GM23338 (cell line): ENCODE measurements around the gene ITGB6. TPM values are rescaled to one million over a fixed set of nuclear protein-coding genes. Genes with fewer than 3 reads are reported as not detected.

Experiments used
- ATAC-seq: fragments of 200-7000 bp; cut with Tn5 transposase; 3 replicates; pipeline ENCODE4 v1.9.1; 2020
- DNase-seq: peaks from one replicate; pipeline ENCODE4 v3.0.0-alpha.2; 2015; ENCODE audit warnings: low spot score
- H2AFZ ChIP-seq: fragments of 200-600 bp; sonication (generic); 2 replicates; pipeline ENCODE4 v1.8.0; 2016; ENCODE audit warnings: antibody characterized with exemption, mild to moderate bottlenecking, moderate library complexity
- H3F3A ChIP-seq: fragments of 200-600 bp; sonication (generic); replicated peaks from 2 replicates; pipeline ENCODE4 v1.8.0; 2017; ENCODE audit warnings: antibody characterized with exemption, mixed run types, low read depth
- H3K27ac ChIP-seq: fragments of 200-600 bp; sonication (generic); 2 replicates; pipeline ENCODE4 v1.6.1; 2016; ENCODE audit warnings: low read depth
- H3K27me3 ChIP-seq: fragments of 200-600 bp; sonication (generic); 2 replicates; pipeline ENCODE4 v1.8.0; 2016; ENCODE audit warnings: mild to moderate bottlenecking, mixed run types, moderate library complexity; ENCODE audit not compliant: insufficient read depth
- H3K36me3 ChIP-seq: fragments of 200-600 bp; sonication (generic); 2 replicates; pipeline ENCODE4 v1.8.0; 2016; ENCODE audit warnings: mild to moderate bottlenecking; ENCODE audit not compliant: insufficient read depth
- H3K4me1 ChIP-seq: fragments of 200-600 bp; sonication (generic); 2 replicates; pipeline ENCODE4 v1.8.0; 2016; ENCODE audit warnings: mild to moderate bottlenecking, moderate library complexity; ENCODE audit not compliant: insufficient read depth
- H3K4me2 ChIP-seq: fragments of 200-600 bp; sonication (generic); 2 replicates; pipeline ENCODE4 v1.7.1; 2017; ENCODE audit warnings: mixed run types
- H3K4me3 ChIP-seq: fragments of 200-600 bp; sonication (generic); 2 replicates; pipeline ENCODE4 v1.6.1; 2016; ENCODE audit warnings: mixed run types
- H3K79me2 ChIP-seq: fragments of 200-600 bp; sonication (generic); replicated peaks from 2 replicates; pipeline ENCODE4 v1.8.0; 2017; ENCODE audit warnings: mild to moderate bottlenecking; ENCODE audit not compliant: insufficient read depth
- H3K9me2 ChIP-seq: fragments of 200-600 bp; sonication (generic); 2 replicates; pipeline ENCODE4 v1.8.0; 2017; ENCODE audit not compliant: insufficient read depth
- H4K20me1 ChIP-seq: fragments of 200-600 bp; sonication (generic); replicated peaks from 2 replicates; pipeline ENCODE4 v1.8.0; 2017; ENCODE audit warnings: mild to moderate bottlenecking; ENCODE audit not compliant: insufficient read depth
- H3K27ac Mint-ChIP-seq: 2 replicates; pipeline ENCODE4 v1.8.0; 2020; ENCODE audit warnings: inconsistent platforms, mild to moderate bottlenecking, moderate library complexity, mixed read lengths
- H3K27me3 Mint-ChIP-seq: 3 replicates; pipeline ENCODE4 v1.8.0; 2022; ENCODE audit warnings: low read depth, mild to moderate bottlenecking, moderate library complexity, mixed read lengths, inconsistent platforms; ENCODE audit not compliant: insufficient read depth, poor library complexity
- H3K36me3 Mint-ChIP-seq: 3 replicates; pipeline ENCODE4 v1.8.0; 2021; ENCODE audit warnings: low read depth, mild to moderate bottlenecking, inconsistent platforms, moderate library complexity, mixed read lengths
- H3K4me1 Mint-ChIP-seq: 3 replicates; pipeline ENCODE4 v1.8.0; 2020; ENCODE audit warnings: mild to moderate bottlenecking, inconsistent platforms, mixed read lengths
- H3K4me3 Mint-ChIP-seq: 3 replicates; pipeline ENCODE4 v1.8.0; 2021; ENCODE audit warnings: moderate library complexity, mild to moderate bottlenecking, inconsistent platforms, mixed read lengths
- H3K9me3 Mint-ChIP-seq: 3 replicates; pipeline ENCODE4 v1.8.0; 2020; ENCODE audit warnings: moderate library complexity, mild to moderate bottlenecking, inconsistent platforms, mixed read lengths
- CREB1 ChIP-seq: fragments of 250-450 bp; sonication (Bioruptor Pico); IDR thresholded peaks from 2 replicates; pipeline ENCODE4 v1.5.0; 2020; ENCODE audit warnings: low read depth, mild to moderate bottlenecking, moderate library complexity
- EZH2 ChIP-seq: fragments of 200-600 bp; sonication (generic); IDR thresholded peaks from one replicate; pipeline ENCODE4 v1.8.0; 2017; ENCODE audit warnings: antibody characterized with exemption, mild to moderate bottlenecking, low read depth; ENCODE audit not compliant: unreplicated experiment
- EZH2phosphoT487 ChIP-seq: fragments of 200-600 bp; sonication (generic); IDR thresholded peaks from one replicate; pipeline ENCODE4 v1.8.1; 2018; ENCODE audit warnings: antibody characterized with exemption; ENCODE audit not compliant: unreplicated experiment
- JUNB ChIP-seq: IDR thresholded peaks from one replicate; pipeline ENCODE4 v1.6.1; 2016; ENCODE audit warnings: antibody characterized with exemption; ENCODE audit not compliant: unreplicated experiment
- NANOG ChIP-seq: IDR thresholded peaks from 2 replicates; pipeline ENCODE4 v1.6.1; 2016; ENCODE audit warnings: antibody characterized with exemption, borderline replicate concordance
- POLR2AphosphoS5 ChIP-seq: IDR thresholded peaks from 2 replicates; pipeline ENCODE4 v1.6.1; 2016; ENCODE audit warnings: antibody characterized with exemption, low read depth
- STAT1 ChIP-seq: IDR thresholded peaks from one replicate; pipeline ENCODE4 v1.6.1; 2016; ENCODE audit warnings: antibody characterized with exemption; ENCODE audit not compliant: unreplicated experiment
- ZNF114 ChIP-seq: fragments of 250-450 bp; sonication (Bioruptor Pico); IDR thresholded peaks from 2 replicates; pipeline ENCODE4 v1.5.0; 2020; ENCODE audit warnings: mild to moderate bottlenecking, moderate library complexity
- ZNF331 ChIP-seq: fragments of 250-450 bp; sonication (Bioruptor Pico); IDR thresholded peaks from 2 replicates; pipeline ENCODE4 v1.5.0; 2020; ENCODE audit warnings: low read depth, mild to moderate bottlenecking, moderate library complexity
- polyA plus RNA-seq: library from polyadenylated mRNA; unstranded; fragments of >200 nt; fragmentation: Nextera tagmentation; extraction: Ambion mirVana; gene quantifications from 2 replicates; pipeline ENCODE4 v1.2.1, GENCODE V29; 2016
- total RNA-seq: library from RNA; depleted of rRNA; stranded (reverse); fragments of >200 nt; shearing (Covaris generic); gene quantifications from 2 replicates; pipeline ENCODE4 v1.2.3, GENCODE V29; 2014
- TF ChIP-seq, protein P1 (sequence below): IDR thresholded peaks from 2 replicates; pipeline ENCODE4 v1.6.1; 2016; ENCODE audit warnings: antibody characterized with exemption
- TF ChIP-seq, protein P2 (sequence below): fragments of 250-450 bp; sonication (Bioruptor Pico); IDR thresholded peaks from 2 replicates; pipeline ENCODE4 v1.5.0; 2020; ENCODE audit warnings: mild to moderate bottlenecking, moderate library complexity
- TF ChIP-seq, protein P3 (sequence below), 2 experiments: fragments of 200-600 bp in 1 of 2; sonication (generic) in 1 of 2; conservative IDR thresholded peaks; 2 replicates each; pipeline versions ENCODE4 v1.5.1 to v1.6.1; 2016 to 2017; ENCODE audit warnings: antibody characterized with exemption in 2 of 2, low read depth in 2 of 2, mild to moderate bottlenecking in 2 of 2, moderate library complexity in 1 of 2
- TF ChIP-seq, protein P4 (sequence below): IDR thresholded peaks from one replicate; pipeline ENCODE4 v1.6.1; 2018; ENCODE audit warnings: antibody characterized with exemption; ENCODE audit not compliant: unreplicated experiment

The ITGB6 gene
- total and polyA plus RNA-seq, 2 experiments from 2014 or later: not detected

DNA sequence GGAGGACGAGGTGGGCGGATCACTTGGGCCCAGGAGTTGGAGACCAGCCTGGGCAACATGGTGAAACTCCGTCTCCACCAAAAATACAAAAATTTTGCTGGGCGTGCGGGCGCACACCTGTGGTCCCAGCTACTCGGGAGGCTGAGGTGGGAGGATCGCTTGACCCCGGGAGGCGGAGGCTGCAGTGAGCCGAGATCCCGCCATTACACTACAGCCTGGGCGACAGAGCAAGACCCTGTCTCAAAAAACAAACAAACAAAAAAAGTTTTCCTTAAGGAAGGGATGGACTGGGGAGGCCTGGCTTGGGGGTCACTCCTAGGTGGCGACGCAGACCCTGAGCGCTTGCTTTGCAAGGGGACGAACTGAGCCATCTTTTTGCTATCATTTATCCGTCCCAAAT, 138.5 kb downstream of the ITGB6 start:
- Histone ChIP-seq H3K36me3 (no peaks in the 10 kb centered on the region; the same call in 1 of the 2 replicates), H3K79me2 (no peaks in the 10 kb centered on the region), H4K20me1 (no peaks in the 10 kb centered on the region), H3F3A (0 out of 2 replicates have a peak, but pooled peaks cover 4% of the 10 kb centered on the region), H3K4me2 (peak overlapping the region; percentile 85), H2AFZ (peak overlapping the region; percentile 98), H3K4me3 (peak overlapping the region; percentile 83), H3K4me1 (peaks cover 10% of the 10 kb centered on the region), H3K27ac (no peak overlapping the region), H3K9me2 (no peaks in the 10 kb centered on the region), H3K27me3 (peaks cover 36% of the 10 kb centered on the region)
- Mint-ChIP-seq H3K4me1 (peaks cover 16% of the 10 kb centered on the region), H3K9me3 (peaks cover 12% of the 10 kb centered on the region; the same call in 2 of the 3 replicates), H3K4me3 (peak overlapping the region; percentile 82; the same call in 1 of the 3 replicates), H3K27ac (no peak overlapping the region), H3K36me3 (peaks cover 14% of the 10 kb centered on the region), H3K27me3 (peaks cover 23% of the 10 kb centered on the region)
- DNase-seq: no peak
- ATAC-seq: no peak
- TF ChIP-seq NANOG (no peak), ZNF331 (no peak), STAT1 (no peak), POLR2AphosphoS5 (no peak), ZNF114 (CRISPR knock-in tag) (no peak), JUNB (no peak), CREB1 (no peak), EZH2phosphoT487 (no peak), EZH2 (no peak)
- TF ChIP-seq, protein P1, sequence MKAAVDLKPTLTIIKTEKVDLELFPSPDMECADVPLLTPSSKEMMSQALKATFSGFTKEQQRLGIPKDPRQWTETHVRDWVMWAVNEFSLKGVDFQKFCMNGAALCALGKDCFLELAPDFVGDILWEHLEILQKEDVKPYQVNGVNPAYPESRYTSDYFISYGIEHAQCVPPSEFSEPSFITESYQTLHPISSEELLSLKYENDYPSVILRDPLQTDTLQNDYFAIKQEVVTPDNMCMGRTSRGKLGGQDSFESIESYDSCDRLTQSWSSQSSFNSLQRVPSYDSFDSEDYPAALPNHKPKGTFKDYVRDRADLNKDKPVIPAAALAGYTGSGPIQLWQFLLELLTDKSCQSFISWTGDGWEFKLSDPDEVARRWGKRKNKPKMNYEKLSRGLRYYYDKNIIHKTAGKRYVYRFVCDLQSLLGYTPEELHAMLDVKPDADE: no peak
- TF ChIP-seq, protein P2, sequence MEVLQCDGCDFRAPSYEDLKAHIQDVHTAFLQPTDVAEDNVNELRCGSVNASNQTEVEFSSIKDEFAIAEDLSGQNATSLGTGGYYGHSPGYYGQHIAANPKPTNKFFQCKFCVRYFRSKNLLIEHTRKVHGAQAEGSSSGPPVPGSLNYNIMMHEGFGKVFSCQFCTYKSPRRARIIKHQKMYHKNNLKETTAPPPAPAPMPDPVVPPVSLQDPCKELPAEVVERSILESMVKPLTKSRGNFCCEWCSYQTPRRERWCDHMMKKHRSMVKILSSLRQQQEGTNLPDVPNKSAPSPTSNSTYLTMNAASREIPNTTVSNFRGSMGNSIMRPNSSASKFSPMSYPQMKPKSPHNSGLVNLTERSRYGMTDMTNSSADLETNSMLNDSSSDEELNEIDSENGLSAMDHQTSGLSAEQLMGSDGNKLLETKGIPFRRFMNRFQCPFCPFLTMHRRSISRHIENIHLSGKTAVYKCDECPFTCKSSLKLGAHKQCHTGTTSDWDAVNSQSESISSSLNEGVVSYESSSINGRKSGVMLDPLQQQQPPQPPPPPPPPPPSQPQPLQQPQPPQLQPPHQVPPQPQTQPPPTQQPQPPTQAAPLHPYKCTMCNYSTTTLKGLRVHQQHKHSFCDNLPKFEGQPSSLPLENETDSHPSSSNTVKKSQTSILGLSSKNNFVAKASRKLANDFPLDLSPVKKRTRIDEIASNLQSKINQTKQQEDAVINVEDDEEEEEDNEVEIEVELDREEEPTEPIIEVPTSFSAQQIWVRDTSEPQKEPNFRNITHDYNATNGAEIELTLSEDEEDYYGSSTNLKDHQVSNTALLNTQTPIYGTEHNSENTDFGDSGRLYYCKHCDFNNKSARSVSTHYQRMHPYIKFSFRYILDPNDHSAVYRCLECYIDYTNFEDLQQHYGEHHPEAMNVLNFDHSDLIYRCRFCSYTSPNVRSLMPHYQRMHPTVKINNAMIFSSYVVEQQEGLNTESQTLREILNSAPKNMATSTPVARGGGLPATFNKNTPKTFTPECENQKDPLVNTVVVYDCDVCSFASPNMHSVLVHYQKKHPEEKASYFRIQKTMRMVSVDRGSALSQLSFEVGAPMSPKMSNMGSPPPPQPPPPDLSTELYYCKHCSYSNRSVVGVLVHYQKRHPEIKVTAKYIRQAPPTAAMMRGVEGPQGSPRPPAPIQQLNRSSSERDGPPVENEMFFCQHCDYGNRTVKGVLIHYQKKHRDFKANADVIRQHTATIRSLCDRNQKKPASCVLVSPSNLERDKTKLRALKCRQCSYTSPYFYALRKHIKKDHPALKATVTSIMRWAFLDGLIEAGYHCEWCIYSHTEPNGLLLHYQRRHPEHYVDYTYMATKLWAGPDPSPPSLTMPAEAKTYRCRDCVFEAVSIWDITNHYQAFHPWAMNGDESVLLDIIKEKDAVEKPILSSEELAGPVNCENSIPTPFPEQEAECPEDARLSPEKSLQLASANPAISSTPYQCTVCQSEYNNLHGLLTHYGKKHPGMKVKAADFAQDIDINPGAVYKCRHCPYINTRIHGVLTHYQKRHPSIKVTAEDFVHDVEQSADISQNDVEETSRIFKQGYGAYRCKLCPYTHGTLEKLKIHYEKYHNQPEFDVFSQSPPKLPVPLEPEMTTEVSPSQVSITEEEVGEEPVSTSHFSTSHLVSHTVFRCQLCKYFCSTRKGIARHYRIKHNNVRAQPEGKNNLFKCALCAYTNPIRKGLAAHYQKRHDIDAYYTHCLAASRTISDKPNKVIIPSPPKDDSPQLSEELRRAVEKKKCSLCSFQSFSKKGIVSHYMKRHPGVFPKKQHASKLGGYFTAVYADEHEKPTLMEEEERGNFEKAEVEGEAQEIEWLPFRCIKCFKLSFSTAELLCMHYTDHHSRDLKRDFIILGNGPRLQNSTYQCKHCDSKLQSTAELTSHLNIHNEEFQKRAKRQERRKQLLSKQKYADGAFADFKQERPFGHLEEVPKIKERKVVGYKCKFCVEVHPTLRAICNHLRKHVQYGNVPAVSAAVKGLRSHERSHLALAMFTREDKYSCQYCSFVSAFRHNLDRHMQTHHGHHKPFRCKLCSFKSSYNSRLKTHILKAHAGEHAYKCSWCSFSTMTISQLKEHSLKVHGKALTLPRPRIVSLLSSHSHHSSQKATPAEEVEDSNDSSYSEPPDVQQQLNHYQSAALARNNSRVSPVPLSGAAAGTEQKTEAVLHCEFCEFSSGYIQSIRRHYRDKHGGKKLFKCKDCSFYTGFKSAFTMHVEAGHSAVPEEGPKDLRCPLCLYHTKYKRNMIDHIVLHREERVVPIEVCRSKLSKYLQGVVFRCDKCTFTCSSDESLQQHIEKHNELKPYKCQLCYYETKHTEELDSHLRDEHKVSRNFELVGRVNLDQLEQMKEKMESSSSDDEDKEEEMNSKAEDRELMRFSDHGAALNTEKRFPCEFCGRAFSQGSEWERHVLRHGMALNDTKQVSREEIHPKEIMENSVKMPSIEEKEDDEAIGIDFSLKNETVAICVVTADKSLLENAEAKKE: no peak
- TF ChIP-seq, protein P3, sequence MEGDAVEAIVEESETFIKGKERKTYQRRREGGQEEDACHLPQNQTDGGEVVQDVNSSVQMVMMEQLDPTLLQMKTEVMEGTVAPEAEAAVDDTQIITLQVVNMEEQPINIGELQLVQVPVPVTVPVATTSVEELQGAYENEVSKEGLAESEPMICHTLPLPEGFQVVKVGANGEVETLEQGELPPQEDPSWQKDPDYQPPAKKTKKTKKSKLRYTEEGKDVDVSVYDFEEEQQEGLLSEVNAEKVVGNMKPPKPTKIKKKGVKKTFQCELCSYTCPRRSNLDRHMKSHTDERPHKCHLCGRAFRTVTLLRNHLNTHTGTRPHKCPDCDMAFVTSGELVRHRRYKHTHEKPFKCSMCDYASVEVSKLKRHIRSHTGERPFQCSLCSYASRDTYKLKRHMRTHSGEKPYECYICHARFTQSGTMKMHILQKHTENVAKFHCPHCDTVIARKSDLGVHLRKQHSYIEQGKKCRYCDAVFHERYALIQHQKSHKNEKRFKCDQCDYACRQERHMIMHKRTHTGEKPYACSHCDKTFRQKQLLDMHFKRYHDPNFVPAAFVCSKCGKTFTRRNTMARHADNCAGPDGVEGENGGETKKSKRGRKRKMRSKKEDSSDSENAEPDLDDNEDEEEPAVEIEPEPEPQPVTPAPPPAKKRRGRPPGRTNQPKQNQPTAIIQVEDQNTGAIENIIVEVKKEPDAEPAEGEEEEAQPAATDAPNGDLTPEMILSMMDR (conservative IDR thresholded peaks at IDR 0.05; ENCODE audit: low read depth in 2 of 2): no peak
- TF ChIP-seq, protein P4, sequence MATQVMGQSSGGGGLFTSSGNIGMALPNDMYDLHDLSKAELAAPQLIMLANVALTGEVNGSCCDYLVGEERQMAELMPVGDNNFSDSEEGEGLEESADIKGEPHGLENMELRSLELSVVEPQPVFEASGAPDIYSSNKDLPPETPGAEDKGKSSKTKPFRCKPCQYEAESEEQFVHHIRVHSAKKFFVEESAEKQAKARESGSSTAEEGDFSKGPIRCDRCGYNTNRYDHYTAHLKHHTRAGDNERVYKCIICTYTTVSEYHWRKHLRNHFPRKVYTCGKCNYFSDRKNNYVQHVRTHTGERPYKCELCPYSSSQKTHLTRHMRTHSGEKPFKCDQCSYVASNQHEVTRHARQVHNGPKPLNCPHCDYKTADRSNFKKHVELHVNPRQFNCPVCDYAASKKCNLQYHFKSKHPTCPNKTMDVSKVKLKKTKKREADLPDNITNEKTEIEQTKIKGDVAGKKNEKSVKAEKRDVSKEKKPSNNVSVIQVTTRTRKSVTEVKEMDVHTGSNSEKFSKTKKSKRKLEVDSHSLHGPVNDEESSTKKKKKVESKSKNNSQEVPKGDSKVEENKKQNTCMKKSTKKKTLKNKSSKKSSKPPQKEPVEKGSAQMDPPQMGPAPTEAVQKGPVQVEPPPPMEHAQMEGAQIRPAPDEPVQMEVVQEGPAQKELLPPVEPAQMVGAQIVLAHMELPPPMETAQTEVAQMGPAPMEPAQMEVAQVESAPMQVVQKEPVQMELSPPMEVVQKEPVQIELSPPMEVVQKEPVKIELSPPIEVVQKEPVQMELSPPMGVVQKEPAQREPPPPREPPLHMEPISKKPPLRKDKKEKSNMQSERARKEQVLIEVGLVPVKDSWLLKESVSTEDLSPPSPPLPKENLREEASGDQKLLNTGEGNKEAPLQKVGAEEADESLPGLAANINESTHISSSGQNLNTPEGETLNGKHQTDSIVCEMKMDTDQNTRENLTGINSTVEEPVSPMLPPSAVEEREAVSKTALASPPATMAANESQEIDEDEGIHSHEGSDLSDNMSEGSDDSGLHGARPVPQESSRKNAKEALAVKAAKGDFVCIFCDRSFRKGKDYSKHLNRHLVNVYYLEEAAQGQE: no peak
